VCaP (cell line): ENCODE measurements around the gene VCL.

Source experiments
- H3K27ac ChIP-seq: fragments of 450-650 bp; 2 replicates; pipeline ENCODE4 v1.5.1; 2017
- CTCF ChIP-seq: fragments of 450-650 bp; conservative IDR thresholded peaks from 2 replicates; pipeline ENCODE4 v1.5.1; 2017; ENCODE audit warnings: mild to moderate bottlenecking, moderate library complexity

VCL gene

GRCh38 chr10:73967544-73967943, 30.4 kb upstream of the VCL start:
- H3K27ac ChIP-seq: no peak overlapping the region
- no peak for TF ChIP-seq CTCF

- TF ChIP-seq CTCF: no peak
- no peak overlapping the region for H3K27ac ChIP-seq
Measured at GRCh38 chr10:73968098-73968521, 29.8 kb upstream of the VCL start.

DNA sequence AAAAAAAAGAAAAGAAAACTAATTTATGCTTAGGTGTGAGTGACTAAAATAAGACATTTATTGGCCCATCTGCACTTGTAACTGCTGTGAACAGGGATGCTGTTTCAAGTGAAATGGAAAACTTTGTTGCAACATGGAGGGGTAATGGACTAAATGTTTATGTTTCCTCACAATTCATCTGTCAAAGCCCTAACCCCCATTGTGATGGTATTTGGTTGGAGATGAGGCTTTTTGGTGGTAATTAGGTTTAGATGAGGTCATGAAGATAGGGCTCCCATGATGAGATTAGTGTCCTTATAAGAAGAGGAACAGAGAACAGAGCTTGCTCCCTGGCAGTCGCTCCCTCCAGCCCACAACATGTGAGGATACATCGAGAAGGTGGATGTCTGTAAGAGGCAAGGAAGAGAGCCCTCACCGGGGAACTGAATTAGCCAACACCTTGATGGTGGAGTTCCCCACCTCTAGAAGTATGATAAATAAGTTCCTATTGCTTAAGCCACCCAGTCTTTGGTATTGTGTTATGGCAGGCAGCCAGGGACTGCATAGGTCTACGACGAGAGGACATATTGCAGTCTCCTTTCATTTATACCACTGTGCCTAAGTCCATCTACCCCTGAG, 28.6 kb upstream of the VCL start:
- no peak overlapping the region for H3K27ac ChIP-seq
- TF ChIP-seq CTCF: no peak

DNA sequence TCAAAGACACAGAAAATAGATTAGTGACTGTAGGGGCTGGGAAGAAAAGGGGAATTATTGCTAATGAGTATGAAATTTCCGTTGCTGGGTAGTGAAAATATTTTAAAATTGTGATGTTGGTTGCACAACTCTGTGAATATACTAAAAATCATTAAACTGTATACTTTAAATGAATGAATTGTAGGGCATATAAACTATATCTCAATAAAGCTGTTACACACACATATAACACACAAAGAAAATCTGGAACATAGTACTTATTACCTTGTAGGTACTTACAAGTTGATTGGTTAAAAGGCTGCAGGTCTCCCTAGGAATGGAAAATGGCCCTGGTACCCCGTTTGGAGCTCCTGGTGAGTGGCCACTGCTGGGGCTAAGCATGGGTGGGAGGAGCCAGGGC, 27.1 kb upstream of the VCL start:
- H3K27ac ChIP-seq: no peak overlapping the region
- no peak for TF ChIP-seq CTCF

DNA sequence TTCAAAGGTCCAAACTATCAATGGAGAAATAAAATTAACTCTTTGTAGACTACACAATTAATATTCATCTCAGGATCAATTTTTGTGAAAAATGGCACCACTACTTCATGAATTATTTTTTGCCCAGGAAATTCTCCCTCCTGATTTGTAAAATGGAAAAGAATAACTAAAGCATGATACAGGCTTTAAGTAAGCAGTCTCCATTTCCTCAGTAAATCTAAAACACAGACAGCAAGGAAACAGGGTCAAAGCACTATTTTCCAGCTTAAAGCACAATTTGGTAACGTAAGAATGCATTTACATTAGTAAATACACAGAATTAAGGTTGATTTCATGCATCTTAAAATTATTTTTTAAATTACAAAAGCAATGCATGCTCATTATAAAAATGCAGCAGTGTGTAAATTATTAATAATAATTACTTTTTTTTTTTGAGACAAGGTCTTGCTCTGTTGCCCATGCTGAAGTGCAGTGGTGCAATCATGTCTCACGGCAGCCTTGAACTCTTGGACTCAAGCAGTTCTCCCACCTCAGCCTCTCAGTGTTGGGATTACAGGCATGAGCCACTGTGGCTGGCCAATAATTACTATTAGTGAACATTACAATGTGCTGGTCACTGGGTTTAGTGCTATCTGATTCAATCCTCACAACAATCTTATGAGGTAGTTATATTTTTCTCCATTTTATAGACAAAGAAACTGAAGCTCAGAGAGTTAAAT, 26.1 kb upstream of the VCL start:
- no peak overlapping the region for H3K27ac ChIP-seq
- TF ChIP-seq CTCF: no peak

DNA sequence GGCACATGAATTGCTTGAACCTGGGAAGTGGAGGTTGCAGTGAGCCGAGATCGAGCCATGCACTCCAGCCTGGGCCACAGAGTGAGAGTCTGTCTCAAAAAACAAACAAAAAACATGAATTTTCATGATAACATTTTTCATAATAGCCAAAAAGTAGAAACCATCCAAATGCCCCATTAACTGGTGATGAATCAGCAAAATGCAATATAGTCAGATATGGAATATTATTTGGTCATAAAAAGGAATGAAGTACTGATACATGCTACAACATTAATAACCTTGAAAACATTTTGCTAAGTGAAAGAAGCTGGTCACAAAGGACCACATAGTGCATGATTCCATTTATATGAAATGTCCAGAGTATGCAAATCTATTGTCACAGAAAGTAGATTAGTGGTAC, 24.5 kb upstream of the VCL start:
- no peak for TF ChIP-seq CTCF
- H3K27ac ChIP-seq: no peak overlapping the region

DNA sequence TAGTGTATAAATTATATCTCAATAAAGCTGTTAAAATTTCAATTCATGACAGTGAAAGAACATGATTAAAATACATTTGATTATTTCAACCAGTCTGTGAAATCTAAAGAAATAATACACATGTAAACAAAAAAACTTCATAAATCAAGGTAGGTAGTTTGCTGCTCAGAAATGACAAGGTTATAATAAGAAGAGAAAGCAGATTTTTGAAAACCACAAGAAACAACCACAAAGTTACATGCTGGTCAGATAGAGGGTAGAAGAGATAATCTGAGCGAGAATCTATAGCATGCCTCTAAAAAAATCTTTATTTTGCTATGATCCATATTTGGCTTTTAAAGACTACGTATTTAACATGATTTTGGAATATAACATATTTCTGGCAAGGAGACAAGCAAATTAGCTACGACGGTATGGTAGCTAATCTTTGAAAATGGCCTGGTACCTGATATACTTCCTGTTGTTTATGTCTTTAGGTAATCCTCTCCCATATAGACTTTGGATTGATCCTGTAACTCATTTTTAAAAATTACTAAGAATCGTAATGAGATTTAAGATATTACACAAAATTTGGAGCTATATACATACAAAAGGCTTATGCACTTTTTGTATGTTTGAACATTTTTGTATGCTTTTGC, 23.5 kb upstream of the VCL start:
- no peak for TF ChIP-seq CTCF
- no peak overlapping the region for H3K27ac ChIP-seq
